Measurements from ENCODE around the gene CDK2. TPM values are rescaled to one million over a fixed set of nuclear protein-coding genes. Genes with fewer than 3 reads are reported as not detected.
"Not testable (repeated sequence)": the region's sequence is repeated elsewhere in the genome, so short reads cannot be mapped to it uniquely, and the experiment has no call there.

CDK2 gene
- total RNA-seq (2014; rRNA removed; shearing (Covaris generic)): 31.6 and 31.7 TPM in 2 replicates
- polyA plus RNA-seq (2014; cell fraction: nucleus; rRNA removed): 52.8 and 62.7 TPM in 2 replicates

- DNase-seq (ENCODE audit: extremely low read depth, low read depth): peak; percentile 69
Measured at GRCh38 chr12:55966408-55967281, at the start of gene CDK2. CDK2 (plus strand) TSS chr12:55966830; CDS start chr12:55967009, 179 bp downstream.

GRCh38 chr12:55919032-55919431, 47.6 kb upstream of the CDK2 start:
- DNase-seq (ENCODE audit: extremely low read depth, low read depth): not testable (repeated sequence)

- no peak for DNase-seq (ENCODE audit: extremely low read depth, low read depth)
Measured at GRCh38 chr12:55922126-55922525, 44.5 kb upstream of the CDK2 start.

GRCh38 chr12:55923648-55924047, 43.0 kb upstream of the CDK2 start:
- DNase-seq (ENCODE audit: extremely low read depth, low read depth): not testable (repeated sequence)

GRCh38 chr12:55925371-55925770, 41.3 kb upstream of the CDK2 start:
- no peak for DNase-seq (ENCODE audit: extremely low read depth, low read depth)

- no peak for DNase-seq (ENCODE audit: extremely low read depth, low read depth)
Measured at GRCh38 chr12:55925870-55926737, 40.5 kb upstream of the CDK2 start.

- peak; percentile 92 for DNase-seq (ENCODE audit: extremely low read depth, low read depth)
Measured at GRCh38 chr12:55926738-55927587, 39.7 kb upstream of the CDK2 start.

GRCh38 chr12:55927588-55928502, 38.8 kb upstream of the CDK2 start, which contains the start of gene PYM1:
PYM1 (minus strand) TSS chr12:55927894; CDS start chr12:55927761, 133 bp downstream.
- DNase-seq (ENCODE audit: extremely low read depth, low read depth): peak; percentile 54

- no peak for DNase-seq (ENCODE audit: extremely low read depth, low read depth)
Measured at GRCh38 chr12:55929306-55929791, 37.3 kb upstream of the CDK2 start.

- peak; percentile 52 for DNase-seq (ENCODE audit: extremely low read depth, low read depth)
Measured at GRCh38 chr12:55930771-55931316, 35.8 kb upstream of the CDK2 start, which contains the start of gene DGKA. DGKA (plus strand) TSS chr12:55931162; CDS start chr12:55936504, 5,342 bp downstream.

DNA sequence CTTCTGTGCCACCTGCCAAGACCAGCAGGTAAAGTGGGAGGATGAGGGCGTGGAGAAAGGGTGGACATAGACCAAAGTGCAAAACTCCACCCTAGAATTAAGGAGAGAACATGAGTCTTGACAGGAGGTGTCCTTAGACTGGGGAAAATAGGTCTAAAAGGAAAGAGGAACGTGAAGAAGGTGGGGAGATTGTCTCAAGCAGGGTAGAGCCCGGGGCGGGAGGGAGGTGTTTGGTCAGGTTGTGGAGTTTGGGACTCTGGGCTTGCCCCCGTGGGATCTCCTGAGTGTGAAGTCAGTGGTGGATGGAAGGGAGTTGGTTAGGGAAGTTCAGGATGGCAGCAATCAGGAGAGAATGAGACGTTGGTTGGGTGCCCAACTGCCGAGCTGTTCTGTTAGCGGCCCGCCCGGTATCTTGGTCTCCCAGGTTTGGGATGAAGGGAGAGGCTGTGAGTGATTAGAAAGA, 35.3 kb upstream of the CDK2 start:
- no peak for DNase-seq (ENCODE audit: extremely low read depth, low read depth)

- no peak for DNase-seq (ENCODE audit: extremely low read depth, low read depth)
Measured at GRCh38 chr12:55931780-55932550, 34.7 kb upstream of the CDK2 start.

- no peak for DNase-seq (ENCODE audit: extremely low read depth, low read depth)
Measured at GRCh38 chr12:55932551-55932910, 34.1 kb upstream of the CDK2 start.

GRCh38 chr12:55933169-55933798, 33.3 kb upstream of the CDK2 start:
- DNase-seq (ENCODE audit: extremely low read depth, low read depth): no peak

DNA sequence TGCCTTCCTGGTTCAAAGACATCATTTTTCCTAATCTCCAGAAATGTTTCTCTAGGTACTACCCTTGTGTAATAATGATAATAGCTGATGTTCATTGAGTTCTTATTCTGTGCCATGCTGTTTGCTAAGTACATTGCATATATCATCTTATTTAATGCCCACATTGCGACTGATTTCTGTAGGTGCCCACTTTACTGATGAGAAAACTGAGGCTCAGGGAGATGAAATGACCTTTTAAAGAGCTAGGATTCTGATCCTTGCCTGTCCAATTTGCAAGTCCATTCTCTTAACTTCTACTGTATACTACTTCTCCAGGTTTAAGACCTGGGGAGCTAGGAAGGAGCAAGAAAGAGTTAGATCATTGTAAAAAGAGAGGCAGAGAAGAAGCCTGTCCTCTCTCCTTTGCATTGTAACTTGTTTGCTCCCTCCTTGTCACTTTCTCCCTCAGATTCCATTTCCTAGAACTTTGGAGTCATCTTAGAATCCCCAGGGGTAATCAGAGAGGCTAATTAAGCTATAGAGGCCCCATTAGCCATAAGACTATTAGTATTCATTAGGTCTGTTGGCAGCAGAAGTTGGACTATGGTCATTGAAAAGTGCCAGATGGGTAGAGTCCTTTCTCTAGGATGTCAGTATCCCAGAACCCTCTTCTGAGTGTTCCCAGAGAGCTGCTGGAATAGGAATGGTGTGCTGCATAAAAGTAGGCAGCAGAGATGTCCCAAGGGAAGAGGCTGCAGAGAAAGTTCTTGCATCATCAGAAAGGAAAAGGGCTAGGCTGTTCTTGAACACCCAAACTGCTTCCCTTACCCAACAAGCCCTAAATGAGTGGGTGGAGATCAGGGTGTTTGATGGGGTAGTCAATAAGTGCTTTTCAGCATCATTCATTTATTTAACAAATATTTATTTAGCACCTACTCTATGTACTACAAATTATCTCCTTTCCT, 32.6 kb upstream of the CDK2 start:
- DNase-seq (ENCODE audit: extremely low read depth, low read depth): no peak

- no peak for DNase-seq (ENCODE audit: extremely low read depth, low read depth)
Measured at GRCh38 chr12:55934773-55935172, 31.9 kb upstream of the CDK2 start.

Data from NCI-H460 (cell line).